Measurements from ENCODE around the gene CASP7. TPM values are rescaled to one million over a fixed set of nuclear protein-coding genes. Genes with fewer than 3 reads are reported as not detected.
"Not testable (repeated sequence)": the region's sequence is repeated elsewhere in the genome, so short reads cannot be mapped to it uniquely, and the experiment has no call there.

The CASP7 gene
- total RNA-seq, 1 donor from 2014 or later: 27.5 TPM

DNA sequence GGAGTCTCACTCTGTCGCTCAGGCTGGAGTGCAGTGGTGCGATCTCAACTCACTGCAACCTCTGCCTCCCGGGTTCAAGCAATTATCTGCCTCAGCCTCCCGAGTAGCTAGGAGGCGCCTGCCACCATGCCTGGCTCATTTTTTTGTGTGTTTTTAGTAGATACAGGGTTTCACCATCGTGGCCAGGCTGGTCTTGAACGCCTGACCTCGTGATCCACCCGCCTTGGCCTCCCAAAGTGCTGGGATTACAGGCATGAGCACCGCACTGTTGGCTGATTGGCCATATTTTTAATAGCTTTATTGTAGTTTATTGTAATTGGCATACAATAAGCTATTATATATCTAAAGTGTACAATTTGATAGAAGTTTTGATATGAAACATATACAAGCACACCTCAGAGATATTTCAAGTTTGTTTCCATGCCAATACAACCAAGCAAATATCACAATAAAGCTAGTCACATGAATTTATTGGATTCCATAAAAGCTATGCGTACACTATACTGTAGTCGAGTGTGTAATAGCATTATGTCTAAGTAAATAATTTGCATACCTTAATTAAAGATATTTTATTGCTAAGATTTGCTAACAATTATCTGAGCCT, 77.3 kb downstream of the CASP7 start:
- Mint-ChIP-seq H3K36me3 (no peaks in the 10 kb centered on the region), H3K4me1 (ENCODE audit: unreplicated experiment) (no peaks in the 10 kb centered on the region), H3K4me3 (no peak overlapping the region), H3K27me3 (peaks cover 8% of the 10 kb centered on the region), H3K27ac (no peak overlapping the region), H3K9me3 (no peaks in the 10 kb centered on the region)
- no peak for DNase-seq (ENCODE audit: extremely low spot score, unreplicated experiment)
- TF ChIP-seq, protein P1, sequence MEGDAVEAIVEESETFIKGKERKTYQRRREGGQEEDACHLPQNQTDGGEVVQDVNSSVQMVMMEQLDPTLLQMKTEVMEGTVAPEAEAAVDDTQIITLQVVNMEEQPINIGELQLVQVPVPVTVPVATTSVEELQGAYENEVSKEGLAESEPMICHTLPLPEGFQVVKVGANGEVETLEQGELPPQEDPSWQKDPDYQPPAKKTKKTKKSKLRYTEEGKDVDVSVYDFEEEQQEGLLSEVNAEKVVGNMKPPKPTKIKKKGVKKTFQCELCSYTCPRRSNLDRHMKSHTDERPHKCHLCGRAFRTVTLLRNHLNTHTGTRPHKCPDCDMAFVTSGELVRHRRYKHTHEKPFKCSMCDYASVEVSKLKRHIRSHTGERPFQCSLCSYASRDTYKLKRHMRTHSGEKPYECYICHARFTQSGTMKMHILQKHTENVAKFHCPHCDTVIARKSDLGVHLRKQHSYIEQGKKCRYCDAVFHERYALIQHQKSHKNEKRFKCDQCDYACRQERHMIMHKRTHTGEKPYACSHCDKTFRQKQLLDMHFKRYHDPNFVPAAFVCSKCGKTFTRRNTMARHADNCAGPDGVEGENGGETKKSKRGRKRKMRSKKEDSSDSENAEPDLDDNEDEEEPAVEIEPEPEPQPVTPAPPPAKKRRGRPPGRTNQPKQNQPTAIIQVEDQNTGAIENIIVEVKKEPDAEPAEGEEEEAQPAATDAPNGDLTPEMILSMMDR (conservative IDR thresholded peaks at IDR 0.05): no peak

DNA sequence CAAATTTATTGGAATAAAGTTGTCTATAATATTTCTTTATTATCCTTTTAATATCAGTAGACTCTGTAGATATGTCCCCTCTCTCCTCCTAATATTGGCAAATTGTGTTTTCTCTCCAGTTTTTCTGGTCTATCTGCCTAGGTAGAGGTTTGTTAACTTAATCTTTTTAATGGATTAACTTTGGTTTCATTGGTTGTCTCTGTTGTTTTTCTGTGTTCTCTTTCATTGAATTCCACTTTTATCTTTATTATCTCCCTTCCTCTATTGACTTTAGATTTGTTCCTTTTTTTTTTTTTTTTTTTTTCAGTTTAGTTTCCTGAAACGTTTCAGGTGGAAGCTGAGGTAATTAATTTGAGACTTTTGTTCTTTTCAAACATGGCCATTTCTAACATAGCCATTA, 82.4 kb downstream of the CASP7 start:
- Mint-ChIP-seq H3K9me3 (peaks cover 9% of the 10 kb centered on the region), H3K27ac (no peak overlapping the region), H3K27me3 (peaks cover 4% of the 10 kb centered on the region)

DNA sequence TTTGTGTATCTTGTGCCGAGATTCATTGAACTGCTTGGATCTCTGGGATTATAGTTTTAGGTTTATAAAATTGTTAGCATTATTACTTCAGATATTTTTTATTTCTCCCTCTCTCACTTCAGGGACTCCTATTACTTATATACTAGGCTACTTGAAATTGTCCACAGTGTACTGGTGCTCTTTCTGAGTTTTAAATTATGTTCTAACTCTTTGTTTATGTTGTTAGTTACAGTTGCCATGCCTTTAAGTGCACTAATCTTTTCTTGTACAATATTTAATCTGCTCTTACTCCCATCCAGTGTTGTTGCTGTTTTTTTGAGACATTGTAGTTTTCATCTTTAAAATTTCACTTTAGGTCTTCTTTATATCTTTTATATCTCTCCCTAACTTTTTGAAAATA, 84.9 kb downstream of the CASP7 start:
- Mint-ChIP-seq H3K27me3 (peaks cover 22% of the 10 kb centered on the region), H3K9me3 (peaks cover 9% of the 10 kb centered on the region), H3K4me3 (no peak overlapping the region), H3K36me3 (no peaks in the 10 kb centered on the region), H3K4me1 (ENCODE audit: unreplicated experiment) (no peaks in the 10 kb centered on the region), H3K27ac (no peak overlapping the region)
- DNase-seq (ENCODE audit: extremely low spot score, unreplicated experiment): no peak
- TF ChIP-seq, protein P1 (conservative IDR thresholded peaks at IDR 0.05): no peak

More for the DNA sequence above, 82.4 kb downstream of the CASP7 start:
- TF ChIP-seq, protein P1 (conservative IDR thresholded peaks at IDR 0.05): no peak
- H3K4me1 Mint-ChIP-seq (ENCODE audit: unreplicated experiment): no peaks in the 10 kb centered on the region
- DNase-seq (ENCODE audit: extremely low spot score, unreplicated experiment): no peak
- no peak overlapping the region for H3K4me3 Mint-ChIP-seq
- no peaks in the 10 kb centered on the region for H3K36me3 Mint-ChIP-seq

DNA sequence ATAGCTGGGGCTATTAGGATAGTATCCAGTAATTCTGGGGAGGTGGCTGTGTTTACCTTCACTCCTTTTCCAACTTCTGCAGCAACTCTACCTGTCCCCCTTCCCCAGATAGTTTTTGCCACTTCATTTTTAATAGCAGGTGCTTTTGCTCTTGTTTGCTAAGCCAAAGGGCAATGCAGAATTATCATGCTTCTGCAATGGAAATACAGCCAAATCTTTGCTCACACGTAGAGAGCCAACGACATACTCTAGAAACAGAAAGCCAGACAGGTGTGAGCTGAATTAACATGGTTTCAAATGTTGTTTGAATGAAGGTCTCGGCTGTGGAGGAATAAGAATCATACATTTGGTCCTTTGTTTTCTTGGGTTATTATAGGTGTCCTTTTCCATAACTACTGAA, 86.2 kb downstream of the CASP7 start:
- DNase-seq (ENCODE audit: extremely low spot score, unreplicated experiment): no peak
- H3K4me1 Mint-ChIP-seq (ENCODE audit: unreplicated experiment): no peaks in the 10 kb centered on the region
- no peaks in the 10 kb centered on the region for H3K36me3 Mint-ChIP-seq
- H3K27me3 Mint-ChIP-seq: peaks cover 32% of the 10 kb centered on the region
- peaks cover 9% of the 10 kb centered on the region for H3K9me3 Mint-ChIP-seq
- H3K27ac Mint-ChIP-seq: no peak overlapping the region
- H3K4me3 Mint-ChIP-seq: no peak overlapping the region
- TF ChIP-seq, protein P1 (conservative IDR thresholded peaks at IDR 0.05): no peak

DNA sequence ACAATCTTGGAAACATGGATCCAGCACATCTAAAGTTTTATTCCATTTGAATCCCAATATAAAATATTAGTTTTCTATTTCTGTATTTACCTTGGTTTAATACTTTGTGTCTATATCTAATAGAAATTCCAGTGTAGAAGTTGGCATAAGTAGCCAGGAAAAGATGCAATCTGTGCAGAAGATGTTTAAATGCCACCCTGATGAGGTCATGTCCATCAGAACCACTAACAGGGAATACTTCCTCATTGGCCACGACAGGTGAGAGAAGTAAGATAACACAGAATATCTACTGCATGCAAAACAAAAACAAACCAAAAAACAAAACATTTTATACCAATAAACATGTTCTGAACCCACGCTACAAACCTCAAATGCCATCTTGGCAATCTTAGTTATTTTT, 87.5 kb downstream of the CASP7 start:
- no peaks in the 10 kb centered on the region for H3K4me1 Mint-ChIP-seq (ENCODE audit: unreplicated experiment)
- DNase-seq (ENCODE audit: extremely low spot score, unreplicated experiment): no peak
- TF ChIP-seq, protein P1 (conservative IDR thresholded peaks at IDR 0.05): no peak
- no peaks in the 10 kb centered on the region for H3K36me3 Mint-ChIP-seq
- H3K4me3 Mint-ChIP-seq: no peak overlapping the region
- no peak overlapping the region for H3K27ac Mint-ChIP-seq
- H3K9me3 Mint-ChIP-seq: peaks cover 9% of the 10 kb centered on the region
- H3K27me3 Mint-ChIP-seq: peaks cover 36% of the 10 kb centered on the region

DNA sequence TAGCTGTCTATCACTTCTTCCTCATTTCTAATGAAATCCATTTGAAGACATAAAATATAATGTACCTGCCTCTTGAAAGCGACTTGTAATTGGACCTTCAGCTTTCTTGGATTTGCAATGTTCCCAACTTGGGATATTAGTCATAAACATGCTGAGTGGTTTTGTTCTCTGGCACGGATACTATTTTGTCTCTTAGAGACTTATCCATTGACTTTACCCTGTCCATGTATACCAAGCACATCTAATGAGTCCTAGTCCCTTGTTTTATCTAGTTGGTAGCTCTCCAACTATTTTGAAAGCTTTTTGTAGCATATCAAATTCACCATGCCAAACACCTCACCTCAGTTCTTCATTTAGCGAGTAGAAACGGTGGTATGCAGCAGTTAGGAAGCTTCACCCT, 90.6 kb downstream of the CASP7 start:
- Mint-ChIP-seq H3K9me3 (no peaks in the 10 kb centered on the region), H3K36me3 (no peaks in the 10 kb centered on the region), H3K4me3 (no peak overlapping the region), H3K27ac (no peak overlapping the region), H3K4me1 (ENCODE audit: unreplicated experiment) (no peaks in the 10 kb centered on the region), H3K27me3 (peaks cover 41% of the 10 kb centered on the region)
- no peak for DNase-seq (ENCODE audit: extremely low spot score, unreplicated experiment)
- TF ChIP-seq, protein P1 (conservative IDR thresholded peaks at IDR 0.05): no peak

DNA sequence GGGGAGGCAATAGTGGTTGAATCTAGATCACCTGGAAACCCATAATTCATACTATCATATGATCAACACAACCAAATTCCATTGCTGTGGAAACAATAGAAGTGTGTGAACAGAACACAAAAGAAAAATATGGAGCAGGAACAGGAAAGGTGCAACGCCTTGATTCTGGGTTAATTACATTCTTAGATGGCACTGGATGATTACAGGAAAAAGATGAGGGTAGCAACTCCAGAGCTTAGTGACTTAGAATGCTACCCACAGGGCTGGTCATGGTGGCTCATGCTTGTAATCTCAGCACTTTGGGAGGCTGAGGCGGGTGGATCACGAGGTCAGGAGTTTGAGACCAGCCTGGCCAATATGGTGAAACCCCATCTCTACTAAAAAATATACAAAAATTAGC, 91.4 kb downstream of the CASP7 start:
- H3K27me3 Mint-ChIP-seq: peaks cover 38% of the 10 kb centered on the region
- not testable (repeated sequence) for DNase-seq (ENCODE audit: extremely low spot score, unreplicated experiment); H3K4me1 Mint-ChIP-seq (ENCODE audit: unreplicated experiment); H3K36me3 Mint-ChIP-seq; H3K4me3 Mint-ChIP-seq; H3K27ac Mint-ChIP-seq; H3K9me3 Mint-ChIP-seq

All from type B pancreatic cell (in vitro differentiated cells).